Cortex of kidney (tissue), 1 donor: ENCODE data around the gene SHD.

Experiments
- DNase-seq: peaks from one replicate; lab custom pipeline; 2025; lab: John Stamatoyannopoulos, UW

SHD gene

DNA sequence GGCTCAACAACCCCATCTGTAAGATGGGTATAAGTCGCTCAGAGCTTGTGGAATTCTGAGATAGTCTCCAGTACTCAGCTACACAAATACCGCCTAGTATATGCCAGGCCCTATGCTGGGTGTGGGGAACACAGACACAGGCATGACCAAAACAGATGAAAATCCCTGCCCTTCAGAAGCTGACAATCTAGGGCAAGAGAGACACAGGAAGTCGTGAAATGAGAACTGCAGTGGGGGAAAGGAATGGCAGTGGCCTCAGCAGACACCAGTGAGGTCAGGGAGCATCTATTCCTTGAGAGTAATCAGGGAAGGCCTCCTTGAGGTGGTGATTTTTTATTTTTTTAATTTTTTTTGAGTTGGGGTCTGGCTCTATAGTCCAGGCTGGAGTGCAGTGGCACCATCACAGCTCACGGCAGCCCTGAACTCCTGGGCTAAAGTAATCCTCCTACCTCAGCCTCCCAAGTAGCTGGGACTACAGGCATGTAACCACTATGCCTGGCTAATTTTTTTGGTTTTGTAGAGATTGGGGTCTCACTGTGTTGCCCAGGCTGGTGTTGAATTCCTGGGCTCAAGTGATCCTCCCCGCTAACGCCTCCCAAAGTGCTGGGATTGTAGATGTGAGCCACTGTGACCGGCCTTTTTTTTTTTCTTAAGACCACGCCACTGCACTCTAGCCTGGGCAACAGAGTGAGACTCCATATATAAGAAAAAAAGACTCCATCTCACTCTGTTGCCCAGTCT is 19.9 kb downstream of the SHD start:
- no peak for DNase-seq

GRCh38 chr19:4300589-4300988 is 21.5 kb downstream of the SHD start:
- DNase-seq = no peak

- DNase-seq = no peak
These were observed 22.6 kb downstream of the SHD start for GRCh38 chr19:4301590-4302242.

DNA sequence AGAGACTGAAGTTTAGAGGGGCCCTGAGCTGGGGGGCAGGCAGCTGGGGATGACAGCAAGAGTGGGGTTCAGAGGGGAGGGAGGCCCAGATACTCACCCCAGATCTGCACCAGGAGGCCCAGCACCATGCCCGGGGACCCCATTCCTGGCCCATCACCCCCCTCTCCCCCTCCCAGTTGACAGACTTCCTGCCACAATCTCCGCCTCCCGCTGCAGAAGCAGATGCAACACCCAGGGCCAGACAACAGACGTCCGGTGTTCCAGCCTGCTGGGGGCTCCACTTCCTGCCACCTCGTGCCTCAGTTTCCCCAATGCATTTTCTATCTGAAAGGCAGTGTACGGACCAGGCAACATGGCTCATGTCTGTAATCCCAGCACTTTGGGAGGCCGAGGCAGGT is 23.2 kb downstream of the SHD start, which contains the start of gene TMIGD2:
Gene TMIGD2, minus strand, starts transcription at position 147 of the 398 bp plus-strand sequence. Its CDS starts 4 bp downstream, at position 143.
- DNase-seq = no peak

DNA sequence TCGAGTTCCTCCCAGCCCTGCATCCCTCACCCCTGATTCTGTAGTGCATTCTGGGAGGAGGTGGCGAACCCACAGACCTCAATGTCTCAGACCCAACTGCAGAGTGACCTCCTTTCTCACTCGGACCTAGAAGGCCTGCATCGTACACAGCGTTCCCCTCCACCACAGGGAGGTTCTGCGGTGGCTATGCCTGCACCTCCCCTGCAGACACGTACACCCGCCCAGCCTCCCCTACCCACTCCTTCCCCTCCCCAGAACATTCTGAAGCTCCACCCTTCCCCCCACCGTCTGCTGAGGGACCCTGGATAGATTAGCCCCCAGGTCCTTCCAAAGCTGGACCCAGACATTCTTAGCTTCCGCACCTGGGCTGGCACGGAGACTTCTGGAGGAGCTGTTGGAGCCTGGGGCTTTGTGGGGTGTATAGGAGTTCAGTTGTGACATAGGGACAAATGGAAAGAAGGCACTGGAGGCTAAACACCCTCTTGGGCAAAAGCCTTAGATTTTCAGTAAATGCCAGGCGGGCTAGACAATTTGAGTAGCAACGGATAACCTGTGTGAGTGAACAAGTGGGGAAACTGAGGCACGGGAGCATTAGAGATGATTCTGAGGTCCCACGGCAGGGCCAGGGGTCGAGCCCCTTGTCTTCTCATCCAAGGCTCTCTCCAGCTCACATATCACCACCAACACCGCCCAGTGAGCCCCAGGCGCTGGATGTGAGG is 24.9 kb downstream of the SHD start:
- DNase-seq = no peak

DNA sequence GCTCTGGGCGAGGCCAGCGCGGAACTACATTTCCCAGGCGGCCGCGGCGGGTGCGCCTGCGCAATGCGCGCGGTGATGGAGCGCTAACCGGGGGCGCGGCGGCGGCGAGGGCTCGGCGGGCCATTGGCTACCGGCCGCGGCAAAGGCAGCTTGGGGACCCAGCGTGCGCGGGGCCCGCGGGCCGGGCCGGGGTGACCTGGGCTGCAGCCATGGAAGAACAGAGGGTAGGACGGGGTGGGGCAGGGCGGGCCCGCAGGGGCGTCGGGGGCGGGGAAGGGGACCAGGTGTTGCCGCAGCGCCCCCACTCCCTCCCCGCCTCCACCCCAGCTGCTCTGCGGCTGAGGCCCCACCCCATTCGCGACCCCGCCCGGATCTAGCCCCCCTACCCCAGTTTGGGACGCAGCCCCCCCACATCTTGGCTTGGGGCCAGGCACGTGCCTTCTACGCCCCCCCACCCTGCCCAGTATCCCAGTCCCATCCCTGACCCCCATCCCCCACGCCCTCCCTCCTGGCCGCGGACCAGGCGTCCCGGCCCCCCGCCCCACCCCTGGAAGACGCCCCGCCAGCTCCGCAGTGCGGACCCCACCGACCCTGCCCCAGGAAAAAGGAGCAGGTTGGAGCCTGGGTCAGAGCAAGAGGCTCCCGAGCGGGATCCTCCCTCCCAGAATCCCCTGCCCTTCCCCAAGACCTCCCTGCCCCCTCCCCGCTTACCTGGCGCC is 25.6 kb downstream of the SHD start, which contains the start of gene FSD1:
Gene FSD1, plus strand, starts transcription at position 61 of the 719 bp plus-strand sequence. Its CDS starts 149 bp downstream, at position 210.
- DNase-seq = no peak

DNA sequence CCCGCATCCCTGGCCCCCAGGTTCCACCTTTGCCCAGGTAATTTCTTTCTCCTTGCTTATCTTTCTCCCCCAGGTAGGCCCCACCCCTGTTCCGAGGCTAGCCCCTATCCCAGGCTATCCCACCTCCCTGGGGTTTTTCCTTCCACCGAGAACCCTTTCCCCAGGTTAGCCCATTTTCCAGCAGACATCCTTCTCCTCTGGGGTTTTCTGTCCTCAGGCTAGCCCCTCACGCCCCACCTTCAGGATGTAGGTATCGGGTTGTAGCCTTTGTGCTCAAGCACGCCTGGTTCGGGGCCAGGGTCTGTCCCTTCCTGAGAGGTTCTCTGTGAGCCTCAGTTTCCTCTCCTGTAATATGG is 26.2 kb downstream of the SHD start:
- DNase-seq = no peak

- DNase-seq = no peak
These were observed 26.6 kb downstream of the SHD start for GRCh38 chr19:4305659-4306058.

DNA sequence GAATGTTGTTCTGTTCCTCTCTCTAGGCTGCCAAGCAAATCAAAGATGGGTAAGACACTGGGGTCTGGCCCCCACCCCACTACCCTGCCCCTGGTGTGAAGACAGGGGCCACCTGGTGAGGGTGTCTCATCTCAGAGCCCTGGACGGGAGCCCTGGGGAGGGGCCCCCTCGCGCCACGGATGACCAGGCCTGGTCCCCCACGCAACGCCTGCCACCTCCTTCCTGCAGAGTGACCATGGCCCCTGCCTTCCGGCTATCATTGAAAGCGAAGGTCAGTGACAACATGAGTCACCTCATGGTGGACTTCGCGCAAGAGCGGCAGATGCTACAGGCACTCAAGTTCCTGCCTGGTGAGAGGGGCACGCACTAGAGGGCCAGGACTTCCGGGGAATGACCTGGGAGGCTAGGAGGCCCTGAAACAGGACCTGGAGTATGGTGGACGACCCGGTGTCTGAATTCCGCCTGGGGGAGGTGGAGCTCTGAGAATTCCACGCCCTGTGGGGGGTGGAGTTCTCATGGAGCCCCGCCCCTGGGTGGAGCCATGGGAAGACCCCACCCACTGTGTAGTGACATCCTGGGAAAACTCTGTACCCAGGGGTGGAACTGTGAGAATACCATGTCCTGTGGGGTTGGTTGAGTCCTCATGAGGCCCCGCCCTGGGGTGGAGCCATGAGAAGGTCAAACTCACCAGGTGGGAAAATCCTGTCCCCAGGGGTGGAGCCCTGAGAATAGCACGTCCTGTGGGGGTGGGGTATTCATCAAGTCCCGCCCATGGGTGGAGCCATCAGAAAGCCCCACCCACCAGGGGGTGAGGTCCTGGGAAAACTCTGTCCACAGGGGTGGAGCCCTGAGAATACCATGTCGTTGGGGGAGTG is 31.4 kb downstream of the SHD start:
- DNase-seq = no peak

GRCh38 chr19:4313847-4314490 is 34.9 kb downstream of the SHD start:
- no peak for DNase-seq

DNA sequence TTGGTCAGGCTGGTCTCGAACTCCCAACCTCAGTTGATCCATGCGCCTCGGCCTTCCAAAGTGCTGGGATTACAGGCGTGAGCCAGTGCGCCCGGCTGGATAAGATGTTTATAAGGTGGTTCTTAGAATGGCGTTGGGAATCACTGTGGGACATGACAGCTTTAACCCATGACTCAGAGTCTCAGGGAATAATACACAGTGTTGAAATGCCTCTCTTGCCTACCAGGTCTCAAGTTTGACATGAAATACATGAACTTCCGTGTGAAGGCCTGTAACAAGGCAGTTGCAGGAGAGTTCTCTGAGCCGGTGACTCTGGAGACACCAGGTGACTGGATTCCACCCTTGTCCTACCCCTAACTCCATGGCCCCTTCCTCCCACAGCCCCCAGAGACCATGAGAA is 37.9 kb downstream of the SHD start:
- DNase-seq = no peak

- no peak for DNase-seq
These were observed 39.4 kb downstream of the SHD start for GRCh38 chr19:4318460-4318859.

DNA sequence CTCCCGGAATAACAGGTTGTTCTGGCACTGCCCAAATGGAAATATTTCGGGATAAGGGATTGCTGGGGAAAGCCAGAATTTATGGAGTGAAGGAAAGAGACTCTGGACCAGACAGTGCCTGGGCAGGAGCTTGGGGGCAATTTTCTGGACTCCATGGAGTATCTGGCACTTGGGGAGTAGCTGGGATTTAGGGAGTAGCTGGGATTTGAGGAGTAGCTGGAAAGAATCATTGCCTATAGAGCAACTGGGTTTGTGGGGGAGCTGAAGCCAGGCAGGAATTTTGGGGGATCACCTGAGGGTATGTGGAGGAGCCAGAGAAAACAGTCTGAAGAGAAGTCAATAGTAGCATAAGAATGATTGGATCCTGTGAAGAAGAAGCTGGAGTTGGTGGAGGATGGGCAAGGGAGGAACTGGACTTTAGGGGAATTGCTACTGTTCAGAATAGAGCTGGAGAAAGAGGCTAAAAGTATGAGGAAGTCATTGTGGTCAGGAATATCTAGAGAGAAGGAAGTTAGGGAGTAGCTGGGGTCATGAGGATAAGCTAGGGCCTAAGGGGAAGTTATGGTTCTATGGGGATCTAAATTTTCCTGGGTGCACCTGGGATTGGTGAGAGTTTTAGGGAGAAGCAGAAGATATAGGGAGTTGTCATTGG is 40.1 kb downstream of the SHD start:
- DNase-seq = no peak

- DNase-seq = no peak
These were observed 41.4 kb downstream of the SHD start for GRCh38 chr19:4320419-4320818.

- no peak for DNase-seq
These were observed 44.0 kb downstream of the SHD start for GRCh38 chr19:4322942-4323665.

- DNase-seq = no peak
These were observed 44.6 kb downstream of the SHD start for GRCh38 chr19:4323692-4324091.

DNA sequence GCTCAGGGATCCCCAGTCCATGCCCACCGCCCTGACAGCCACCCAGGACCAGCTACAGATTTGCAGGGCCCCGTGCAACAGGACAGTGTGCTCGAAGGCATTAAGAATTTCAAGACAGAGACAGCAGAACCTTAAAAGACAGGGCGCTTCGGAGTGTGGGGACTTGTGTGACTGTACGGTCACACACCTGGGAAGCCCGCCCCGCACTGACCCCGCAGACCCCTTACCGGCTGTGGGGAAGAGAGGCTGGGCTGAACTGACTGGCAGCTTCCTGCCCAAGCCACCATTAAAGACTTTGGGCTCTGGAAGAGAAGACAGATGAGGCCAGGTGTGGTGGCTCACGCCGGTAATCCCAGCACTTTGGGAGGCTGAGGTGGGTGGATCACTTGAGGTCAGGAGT is 45.2 kb downstream of the SHD start:
- no peak for DNase-seq

DNA sequence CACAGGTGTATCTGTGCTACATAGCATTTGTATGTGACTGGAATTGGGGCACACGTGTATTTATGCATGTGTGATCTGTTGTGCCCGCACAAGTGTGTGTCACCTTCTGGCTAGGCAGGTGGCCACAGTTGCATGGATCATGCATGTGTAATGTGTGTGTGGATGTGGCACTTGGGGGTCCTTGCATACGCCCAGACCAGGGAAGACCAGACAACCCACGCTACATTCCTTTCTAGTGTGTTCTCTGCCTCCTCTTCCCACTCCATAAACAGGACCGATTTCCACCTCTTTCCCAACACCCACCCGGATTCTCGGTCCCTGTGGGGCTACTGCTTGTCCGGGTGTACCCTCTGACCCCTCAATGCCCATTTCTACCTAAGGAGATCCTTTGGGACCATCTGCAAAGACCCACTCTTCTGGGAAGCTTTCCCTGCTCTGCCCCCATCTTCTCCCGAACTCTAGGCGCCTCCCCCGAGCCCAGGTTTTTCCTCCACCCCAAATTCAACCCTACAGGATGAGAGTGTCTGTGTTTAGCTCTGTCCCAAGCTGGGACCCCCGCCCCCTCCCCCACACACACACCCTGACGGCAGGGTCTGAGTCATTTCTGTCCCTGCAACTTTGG is 47.3 kb downstream of the SHD start:
- DNase-seq = no peak

DNA sequence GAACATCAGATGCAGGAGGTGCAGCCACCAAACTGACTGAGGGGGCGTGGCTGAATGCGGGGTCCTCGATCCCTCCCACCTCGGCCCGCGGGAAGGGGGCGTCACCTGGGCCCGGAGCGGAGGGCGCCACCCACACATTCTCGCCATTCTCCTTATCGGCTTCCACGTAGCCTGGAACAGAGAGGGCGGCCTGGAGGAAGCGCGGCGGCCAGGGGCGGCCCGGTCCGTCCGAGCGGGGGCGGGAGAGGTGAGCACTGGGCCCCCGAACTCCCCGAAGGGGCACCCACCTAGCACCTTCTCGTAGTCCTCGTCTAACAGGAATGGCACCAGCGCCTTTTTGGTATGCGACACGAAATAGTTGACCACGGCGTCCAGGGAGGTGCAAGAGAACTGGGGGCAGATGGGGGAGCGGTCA is 47.8 kb downstream of the SHD start:
- no peak for DNase-seq
